ENCODE results near the gene AXIN2. TPM values are rescaled to one million over a fixed set of nuclear protein-coding genes. Genes with fewer than 3 reads are reported as not detected.
"Not testable (repeated sequence)": the region's sequence is repeated elsewhere in the genome, so short reads cannot be mapped to it uniquely, and the experiment has no call there.

AXIN2 gene
- total RNA-seq, 1 donor from 2014 or later: 3.7 TPM

GRCh38 chr17:65527857-65528591 is 33.4 kb downstream of the AXIN2 start:
- H3K4me3 Mint-ChIP-seq (ENCODE audit: unreplicated experiment): no peak overlapping the region
- H3K36me3 Mint-ChIP-seq (ENCODE audit: low read depth): peaks cover 5% of the 10 kb centered on the region
- no peaks in the 10 kb centered on the region for H3K9me3 Mint-ChIP-seq (ENCODE audit: low read depth)
- no peak overlapping the region for H3K27ac Mint-ChIP-seq (ENCODE audit: unreplicated experiment)
- no peak for DNase-seq (ENCODE audit: low spot score)
- H3K27me3 Mint-ChIP-seq (ENCODE audit: low read depth): no peaks in the 10 kb centered on the region
- TF ChIP-seq CTCF (IDR thresholded peaks at IDR 0.05): no peak
- H3K4me1 Mint-ChIP-seq (ENCODE audit: low read depth): peaks cover 18% of the 10 kb centered on the region

GRCh38 chr17:65527381-65527780 is 34.1 kb downstream of the AXIN2 start:
- Mint-ChIP-seq H3K4me1 (ENCODE audit: low read depth) (peaks cover 18% of the 10 kb centered on the region), H3K27me3 (ENCODE audit: low read depth) (no peaks in the 10 kb centered on the region), H3K9me3 (ENCODE audit: low read depth) (no peaks in the 10 kb centered on the region), H3K36me3 (ENCODE audit: low read depth) (peaks cover 5% of the 10 kb centered on the region), H3K27ac (ENCODE audit: unreplicated experiment) (no peak overlapping the region), H3K4me3 (ENCODE audit: unreplicated experiment) (no peak overlapping the region)
- DNase-seq (ENCODE audit: low spot score): no peak
- no peak for TF ChIP-seq CTCF (IDR thresholded peaks at IDR 0.05)

GRCh38 chr17:65526854-65527253 is 34.6 kb downstream of the AXIN2 start:
- H3K9me3 Mint-ChIP-seq (ENCODE audit: low read depth); DNase-seq (ENCODE audit: low spot score); H3K27me3 Mint-ChIP-seq (ENCODE audit: low read depth); H3K36me3 Mint-ChIP-seq (ENCODE audit: low read depth); H3K4me3 Mint-ChIP-seq (ENCODE audit: unreplicated experiment); H3K27ac Mint-ChIP-seq (ENCODE audit: unreplicated experiment): not testable (repeated sequence)
- H3K4me1 Mint-ChIP-seq (ENCODE audit: low read depth): peaks cover 14% of the 10 kb centered on the region

GRCh38 chr17:65523853-65524664 is 37.4 kb downstream of the AXIN2 start:
- Mint-ChIP-seq H3K9me3 (ENCODE audit: low read depth) (no peaks in the 10 kb centered on the region), H3K27ac (ENCODE audit: unreplicated experiment) (no peak overlapping the region)

GRCh38 chr17:65523411-65523810 is 38.0 kb downstream of the AXIN2 start:
- DNase-seq (ENCODE audit: low spot score): no peak
- H3K4me3 Mint-ChIP-seq (ENCODE audit: unreplicated experiment): no peak overlapping the region
- no peak for TF ChIP-seq CTCF (IDR thresholded peaks at IDR 0.05)
- peaks cover 2% of the 10 kb centered on the region for H3K36me3 Mint-ChIP-seq (ENCODE audit: low read depth)
- H3K27ac Mint-ChIP-seq (ENCODE audit: unreplicated experiment): no peak overlapping the region
- H3K4me1 Mint-ChIP-seq (ENCODE audit: low read depth): no peaks in the 10 kb centered on the region
- H3K9me3 Mint-ChIP-seq (ENCODE audit: low read depth): peaks cover 2% of the 10 kb centered on the region
- no peaks in the 10 kb centered on the region for H3K27me3 Mint-ChIP-seq (ENCODE audit: low read depth)

More at GRCh38 chr17:65523853-65524664, 37.4 kb downstream of the AXIN2 start:
- H3K4me1 Mint-ChIP-seq (ENCODE audit: low read depth): no peaks in the 10 kb centered on the region
- H3K36me3 Mint-ChIP-seq (ENCODE audit: low read depth): peaks cover 2% of the 10 kb centered on the region
- no peak for TF ChIP-seq CTCF (IDR thresholded peaks at IDR 0.05)
- no peak overlapping the region for H3K4me3 Mint-ChIP-seq (ENCODE audit: unreplicated experiment)
- no peak for DNase-seq (ENCODE audit: low spot score)
- no peaks in the 10 kb centered on the region for H3K27me3 Mint-ChIP-seq (ENCODE audit: low read depth)

Data from chondrocyte (in vitro differentiated cells).